Measurements from ENCODE around the gene SAP30BP.
"Not testable (repeated sequence)": the region's sequence is repeated elsewhere in the genome, so short reads cannot be mapped to it uniquely, and the experiment has no call there.

Gene SAP30BP

DNA sequence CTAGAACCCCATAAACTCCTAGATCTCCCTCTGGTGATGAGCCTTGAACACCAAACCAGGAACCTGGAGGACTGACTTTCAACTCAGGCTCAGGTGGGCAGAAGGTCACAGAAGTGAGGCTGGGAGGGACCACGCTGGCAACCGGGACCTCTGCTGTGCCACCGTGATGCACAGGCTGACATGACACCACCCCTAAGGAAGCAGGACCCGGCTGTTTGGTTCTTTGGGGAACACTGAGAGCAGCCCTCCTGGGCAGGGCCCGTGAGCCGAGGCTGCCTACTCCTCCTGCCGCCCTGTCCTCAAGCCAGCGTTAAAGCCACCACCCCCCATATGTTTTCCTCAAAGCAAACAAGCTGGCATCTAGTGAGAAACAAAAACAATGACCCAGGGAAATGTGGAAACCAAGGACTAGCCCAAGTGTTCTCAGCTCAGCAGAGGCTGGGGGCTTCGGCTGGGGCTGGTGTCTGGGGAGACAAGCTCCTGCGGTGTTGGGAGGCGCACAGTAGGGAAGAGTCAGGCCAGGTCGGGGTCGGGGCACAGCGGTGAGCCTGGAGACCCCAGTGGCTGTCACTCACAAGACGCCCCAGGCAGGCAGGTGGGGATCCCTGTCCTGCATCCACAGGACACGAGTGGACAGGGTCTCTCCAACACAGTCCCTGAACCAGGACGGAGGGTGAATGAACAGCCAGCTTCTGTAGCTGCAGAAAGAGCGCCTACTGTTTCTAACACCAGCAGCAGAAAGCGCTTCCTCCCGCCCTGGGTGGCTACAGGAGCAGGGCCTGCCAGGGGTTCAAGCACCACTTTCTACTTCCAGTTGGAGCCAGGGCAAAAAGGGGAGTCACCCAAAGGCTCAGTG lies 32.2 kb upstream of the SAP30BP start:
- DNase-seq: no peak

- DNase-seq: no peak
These were observed 31.4 kb upstream of the SAP30BP start for GRCh38 chr17:75635610-75636202.

DNA sequence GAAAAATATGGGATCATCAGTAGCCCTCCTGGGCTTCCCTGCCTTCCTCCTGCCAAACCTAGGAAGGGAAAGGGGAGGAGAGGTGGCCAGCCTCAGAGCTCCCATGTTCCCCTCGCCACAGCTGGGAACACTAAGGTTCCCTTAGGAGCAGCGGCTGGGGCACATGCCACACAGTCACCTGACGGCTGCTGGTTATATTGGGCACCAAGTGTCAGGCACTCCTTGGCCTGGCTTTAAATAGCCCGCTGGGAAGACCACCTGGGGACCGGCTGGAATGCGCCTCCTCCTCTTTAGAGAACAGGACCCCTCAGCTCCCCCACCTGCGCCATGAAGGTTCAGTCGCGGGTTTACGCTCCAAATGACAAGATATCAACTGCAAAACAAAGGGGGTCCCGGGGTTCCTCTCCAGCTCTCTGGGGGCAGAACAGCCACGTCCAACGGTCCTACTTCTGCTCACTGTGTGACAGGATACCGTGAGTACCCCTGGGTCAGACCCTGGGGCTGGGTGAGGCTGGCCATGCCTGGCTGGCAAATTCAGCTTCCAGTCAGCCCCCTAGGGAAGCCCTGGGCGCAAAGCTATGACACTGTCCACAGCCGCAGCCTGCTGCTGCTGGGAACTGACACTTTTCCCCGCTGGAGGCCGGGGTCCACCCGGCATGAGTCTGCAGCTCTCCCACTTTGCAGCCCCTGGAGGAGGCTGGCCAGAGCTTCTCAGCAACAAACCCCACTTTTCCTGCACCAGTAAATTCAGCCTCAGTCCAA lies 30.6 kb upstream of the SAP30BP start:
- no peak for DNase-seq

GRCh38 chr17:75637143-75637538 lies 30.0 kb upstream of the SAP30BP start:
- DNase-seq: no peak

- no peak for DNase-seq
These were observed 29.6 kb upstream of the SAP30BP start for GRCh38 chr17:75637551-75637950.

- not testable (repeated sequence) for DNase-seq
These were observed 29.1 kb upstream of the SAP30BP start for GRCh38 chr17:75638039-75638438.

GRCh38 chr17:75638893-75639292 lies 28.2 kb upstream of the SAP30BP start:
- DNase-seq: no peak

DNA sequence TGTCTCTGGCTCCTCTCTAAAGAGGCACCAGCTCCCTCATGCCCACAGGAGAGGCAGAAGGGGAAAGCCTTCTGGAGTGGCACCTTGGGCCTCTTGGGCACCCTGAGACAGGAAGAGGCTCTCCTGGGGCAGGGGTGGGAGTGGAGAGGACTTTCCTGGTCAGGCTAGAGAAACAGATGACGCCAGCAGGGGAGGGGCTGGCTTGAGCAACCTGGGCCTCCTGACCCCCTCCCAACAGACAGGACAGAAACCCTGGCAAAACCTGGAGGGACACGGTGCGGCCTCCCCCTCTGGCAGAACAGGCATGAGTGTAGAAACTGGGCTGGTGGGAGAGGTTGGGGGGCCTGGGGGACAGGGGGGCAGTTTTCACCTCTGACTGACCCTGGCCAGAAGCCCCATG lies 27.8 kb upstream of the SAP30BP start:
- no peak for DNase-seq

GRCh38 chr17:75639771-75640555 lies 27.2 kb upstream of the SAP30BP start:
- no peak for DNase-seq

DNA sequence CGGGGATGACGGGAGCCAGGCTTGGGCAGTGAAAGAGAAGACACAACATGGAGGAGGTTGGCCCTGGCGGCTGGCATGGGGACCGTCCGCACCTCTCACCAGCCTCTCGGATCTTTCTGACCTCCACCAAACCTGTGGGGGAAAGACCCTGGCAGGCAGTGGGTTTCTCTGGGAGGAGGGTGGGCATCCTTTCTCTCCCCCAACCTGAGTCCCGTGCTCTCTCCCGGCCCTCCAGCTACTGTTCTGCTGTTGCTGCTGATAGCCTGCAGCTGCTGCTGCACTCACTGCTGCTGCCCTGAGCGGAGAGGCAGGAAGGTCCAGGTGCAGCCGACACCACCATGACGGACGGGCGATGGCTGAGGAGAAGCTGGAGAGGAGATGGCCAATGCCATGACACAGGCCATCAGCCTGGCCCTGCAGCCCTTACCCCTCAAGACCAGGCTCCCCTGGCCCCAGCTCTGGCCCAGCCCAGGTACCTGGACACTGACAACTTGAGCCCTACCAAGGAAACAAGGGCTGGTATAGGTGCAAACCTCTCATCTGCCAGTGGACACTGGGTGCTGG lies 26.5 kb upstream of the SAP30BP start:
- DNase-seq: no peak

DNA sequence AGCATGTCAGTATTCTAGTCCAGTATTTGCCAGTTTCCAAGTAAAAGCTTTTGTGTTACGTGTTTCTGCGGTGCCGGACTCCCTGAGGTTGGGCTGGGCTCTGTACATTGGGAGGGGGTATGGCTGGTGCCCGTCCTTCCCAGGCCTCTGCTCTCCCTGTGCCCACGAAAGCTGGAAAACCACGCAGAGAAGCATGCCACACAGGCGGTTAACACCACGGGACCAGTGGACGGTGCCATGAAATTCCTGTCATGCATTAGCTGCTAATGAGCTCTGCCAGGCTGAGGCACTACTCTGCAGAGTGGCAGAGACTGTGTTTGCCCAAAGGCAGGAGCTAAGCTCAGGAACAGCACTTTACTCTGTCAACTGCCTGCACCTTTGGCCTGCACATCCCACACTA lies 25.8 kb upstream of the SAP30BP start:
- no peak for DNase-seq

DNA sequence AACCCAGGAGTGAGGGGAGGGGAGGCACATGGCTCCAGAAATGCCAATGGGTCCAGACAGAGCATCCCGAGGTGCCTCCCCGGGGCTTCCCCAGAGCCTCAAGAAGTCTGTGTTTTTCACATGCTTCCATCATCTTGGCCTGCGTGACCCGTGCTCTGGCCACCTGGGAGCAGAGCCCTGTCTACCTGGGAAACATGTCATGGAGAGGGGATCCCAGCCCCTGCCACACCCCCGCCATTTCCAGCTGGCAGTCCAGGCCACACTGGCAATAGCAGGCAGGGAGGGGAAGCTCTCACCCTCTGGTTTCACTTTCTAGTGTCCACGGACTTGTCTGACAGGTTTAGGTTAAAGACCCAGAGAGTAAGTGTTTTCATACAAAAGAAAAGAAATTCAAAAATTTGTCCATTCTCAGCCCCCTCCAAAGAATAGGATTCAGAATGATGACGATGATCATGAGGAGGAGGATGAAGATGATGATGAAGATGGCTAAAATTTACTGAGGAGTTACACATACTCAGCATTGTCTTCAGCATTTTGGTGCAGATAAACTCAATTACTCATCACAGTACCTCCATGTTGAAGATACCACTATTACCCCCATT lies 24.9 kb upstream of the SAP30BP start:
- no peak for DNase-seq

DNA sequence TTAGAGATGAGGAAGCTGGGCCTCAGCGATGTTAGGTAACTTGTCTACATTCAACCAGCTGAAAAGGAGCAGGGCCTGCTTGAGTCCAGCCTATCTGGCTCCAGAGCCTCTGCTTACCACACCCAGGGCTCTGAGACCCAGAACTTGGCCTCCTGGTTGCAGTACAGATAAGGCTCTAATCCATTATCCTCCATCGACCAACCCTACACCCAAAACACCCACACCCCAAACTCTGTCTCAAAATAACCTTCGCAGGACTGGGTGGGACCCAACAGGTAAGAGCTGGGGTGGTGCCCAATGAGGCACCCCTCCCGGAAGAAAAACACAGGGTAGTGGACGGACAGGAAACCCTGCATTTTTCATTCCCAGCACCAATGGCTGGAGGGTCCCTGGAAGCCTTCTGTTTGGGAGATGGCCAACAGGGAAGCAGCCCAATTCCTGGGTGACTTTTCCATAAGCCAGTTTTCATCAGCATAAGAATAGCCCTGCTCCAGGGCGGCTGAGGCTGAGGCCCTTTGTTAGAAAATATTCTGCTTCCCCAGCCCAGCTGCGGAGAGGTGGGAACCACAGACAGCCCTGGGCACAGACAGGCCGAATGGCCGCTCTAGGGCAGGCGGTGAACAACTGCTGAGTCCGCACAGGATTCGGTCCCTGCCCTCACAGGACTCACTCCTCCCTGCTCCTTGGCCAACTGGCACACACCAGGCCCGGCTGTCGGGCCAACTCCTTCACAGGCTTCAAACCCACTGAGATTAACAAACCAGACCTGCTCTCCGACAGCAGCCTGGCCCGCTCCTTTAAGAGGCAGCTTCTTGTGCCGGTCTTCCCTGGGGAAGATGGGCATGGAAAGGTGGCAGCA lies 24.1 kb upstream of the SAP30BP start:
- no peak for DNase-seq

DNA sequence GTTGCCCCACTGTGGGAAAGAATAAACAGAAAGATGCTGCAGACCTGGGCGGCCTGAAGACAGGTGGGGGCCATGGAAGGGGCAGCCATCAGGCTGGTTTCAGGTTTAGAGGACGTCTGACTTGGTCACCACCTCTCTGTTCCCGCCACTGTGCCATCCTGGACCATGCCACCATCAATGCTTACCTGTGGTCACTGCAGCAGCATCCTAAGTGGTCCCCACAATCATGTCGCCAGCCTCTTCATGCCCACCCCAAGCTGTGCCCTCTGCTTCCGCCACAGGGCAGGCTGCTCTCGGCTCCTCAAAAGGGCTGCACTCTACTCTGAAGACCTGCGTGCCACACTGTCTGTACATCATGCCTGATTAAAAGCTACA lies 23.5 kb upstream of the SAP30BP start:
- DNase-seq: no peak

DNA sequence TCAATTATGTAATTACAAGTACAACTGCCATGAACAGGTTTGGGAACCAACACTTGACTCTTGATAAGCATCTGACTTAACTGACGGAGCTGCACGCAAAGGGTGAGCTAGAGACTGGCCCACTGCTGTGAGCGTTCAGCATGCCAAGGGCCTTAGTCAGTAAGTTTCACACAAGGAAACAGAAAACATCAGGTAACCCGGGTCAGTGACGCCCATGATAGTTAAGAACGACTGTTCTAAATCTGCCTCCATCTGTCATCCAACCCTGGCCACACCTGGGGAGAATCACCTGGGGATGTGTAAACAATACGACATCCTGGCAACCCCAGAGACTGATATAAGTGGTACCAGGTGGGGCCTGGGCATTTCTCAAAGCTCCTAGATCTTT lies 21.6 kb upstream of the SAP30BP start:
- DNase-seq: no peak

DNA sequence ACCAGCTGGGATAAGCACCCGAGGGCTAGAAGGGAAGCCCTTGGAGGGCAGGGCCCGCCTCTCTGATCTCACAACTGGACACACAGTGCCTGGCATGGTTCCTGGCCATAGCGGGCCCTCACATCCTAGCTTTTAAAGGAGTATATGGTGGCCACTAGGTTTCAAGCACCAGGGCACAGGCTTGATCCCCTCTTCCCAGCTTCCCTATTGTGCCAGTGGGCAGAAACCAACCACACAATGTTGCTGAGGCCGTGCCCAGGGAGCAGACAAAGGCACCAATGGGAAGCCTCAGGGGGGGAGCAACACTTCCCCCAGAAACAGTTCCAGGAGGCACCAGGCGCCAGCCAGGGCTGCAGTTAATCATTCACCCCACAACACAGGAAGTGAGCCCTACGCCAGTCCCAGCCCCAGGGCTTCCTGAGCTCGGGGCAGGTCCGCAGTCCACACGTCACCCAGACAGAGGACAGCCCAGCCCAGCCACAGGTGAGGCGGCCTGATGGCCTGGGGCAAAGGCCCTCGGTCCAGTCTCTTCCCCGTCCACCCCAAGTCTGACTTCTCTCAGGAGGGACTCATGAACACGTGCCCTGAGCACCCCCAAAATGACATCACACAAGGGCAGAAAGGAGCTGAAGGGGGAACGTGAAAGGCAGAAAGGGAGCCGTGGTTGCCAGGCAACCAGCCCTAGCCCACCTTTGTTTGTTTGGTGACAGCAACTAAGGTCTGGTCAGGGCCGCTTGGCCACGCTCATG lies 21.1 kb upstream of the SAP30BP start:
- DNase-seq: no peak

GRCh38 chr17:75646638-75646992 lies 20.5 kb upstream of the SAP30BP start:
- no peak for DNase-seq

DNA sequence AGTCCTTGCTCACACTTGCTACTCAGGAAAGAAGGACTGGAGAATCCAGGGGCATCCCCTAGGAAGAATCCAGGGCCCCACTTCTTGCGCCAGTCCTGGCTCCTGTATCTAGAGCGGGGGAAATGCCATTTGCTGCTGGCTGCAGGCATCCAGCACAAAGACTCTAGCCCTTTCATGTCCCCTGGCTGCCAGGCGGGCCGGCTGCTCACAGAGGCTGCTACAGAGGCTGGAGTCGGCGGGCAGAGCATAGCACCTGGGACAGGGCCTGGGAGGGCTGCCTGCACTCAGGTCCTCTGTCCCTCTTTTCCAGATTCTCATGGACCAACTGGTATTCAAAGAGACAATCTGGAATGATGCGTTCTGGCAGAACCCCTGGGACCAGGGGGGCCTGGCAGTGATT lies 20.1 kb upstream of the SAP30BP start:
- DNase-seq: no peak

DNA sequence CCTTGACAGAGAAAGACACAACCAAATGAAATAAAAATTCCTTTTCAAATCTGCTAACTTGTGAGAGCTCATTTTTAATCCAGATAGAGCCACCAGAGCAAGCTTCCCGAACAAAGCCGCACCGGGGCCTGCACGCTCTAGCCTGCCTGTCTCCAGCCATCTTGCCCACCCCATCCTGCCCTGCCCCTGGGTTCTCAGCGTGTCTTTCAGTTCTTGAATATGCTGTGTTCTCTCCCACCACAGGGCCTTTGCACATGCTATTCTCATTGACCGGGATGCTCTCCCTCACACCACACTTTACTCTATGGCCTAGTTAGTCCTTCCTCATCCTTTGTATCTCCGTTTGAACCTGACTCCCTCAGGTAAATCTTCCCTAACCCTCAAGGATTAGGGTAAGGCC lies 19.2 kb upstream of the SAP30BP start:
- no peak for DNase-seq

DNA sequence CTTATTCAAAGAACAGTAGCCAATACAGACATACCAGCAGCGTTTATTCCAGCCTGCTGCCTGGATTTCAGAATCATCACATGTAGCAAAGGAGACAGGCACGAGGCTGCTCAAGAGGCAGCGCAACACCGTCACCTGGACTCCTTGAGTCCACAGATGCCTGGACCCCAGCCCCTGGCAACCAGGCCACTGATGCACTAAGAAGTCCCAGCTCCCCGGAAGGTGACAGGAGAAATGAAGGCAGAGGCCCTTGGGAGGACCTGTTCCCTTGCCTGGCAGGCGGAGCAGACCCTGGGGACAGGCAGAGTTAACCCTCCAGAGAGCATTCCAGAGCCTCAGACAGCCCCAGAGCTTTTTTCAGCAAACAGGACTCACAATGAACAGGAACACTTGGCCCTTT lies 17.5 kb upstream of the SAP30BP start:
- no peak for DNase-seq

GRCh38 chr17:75650874-75651273 lies 16.3 kb upstream of the SAP30BP start:
- no peak for DNase-seq
